Right lobe of liver (tissue), 6 donors: Measurements from ENCODE around the gene LRRC8E. TPM values are rescaled to one million over a fixed set of nuclear protein-coding genes. Genes with fewer than 3 reads are reported as not detected.

ENCODE experiments used
- ATAC-seq, 4 donors: fragments of 200-7000 bp; cut with Tn5 transposase; one replicate each; pipeline ENCODE4 v1.9.1; 2020; ENCODE audit warnings: mild to moderate bottlenecking in 4 of 4, moderate library complexity in 4 of 4
- DNase-seq, 3 donors: peaks; one replicate each; pipeline ENCODE4 v3.0.0-alpha.2; 2020
- H3K27ac ChIP-seq, 3 donors: fragments of 200-600 bp; one replicate each; pipeline ENCODE4 v1.8.0; 2022
- H3K27me3 ChIP-seq, 2 donors: fragments of 200-600 bp; one replicate each; pipeline ENCODE4 v1.8.0; 2022
- H3K36me3 ChIP-seq, 4 donors: fragments of 200-600 bp; sonication (generic) in 1 of 4; one replicate each; pipeline versions ENCODE4 v1.5.1 to v1.8.0; 2017 to 2022; ENCODE audit warnings: control low read depth in 1 of 4
- H3K4me1 ChIP-seq, 4 donors: fragments of 200-600 bp; sonication (generic) in 1 of 4; one replicate each; pipeline versions ENCODE4 v1.5.1 to v1.8.0; 2017 to 2022; ENCODE audit warnings: control low read depth in 1 of 4
- H3K4me3 ChIP-seq, 3 donors: fragments of 200-600 bp; one replicate each; pipeline ENCODE4 v1.8.0; 2022
- H3K9me3 ChIP-seq, 4 donors: fragments of 200-600 bp; sonication (generic) in 1 of 4; one replicate each; pipeline versions ENCODE4 v1.5.1 to v1.8.0; 2017 to 2022; ENCODE audit warnings: control low read depth in 1 of 4
- CTCF ChIP-seq, 4 donors: fragments of 200-600 bp in 3 of 4; fragments of 450-650 bp in 1 of 4; IDR thresholded peaks; one replicate each; pipeline versions ENCODE4 v1.5.1 to v1.8.0; 2016 to 2022; ENCODE audit warnings: antibody characterized with exemption in 4 of 4, mild to moderate bottlenecking in 2 of 4
- POLR2A ChIP-seq: fragments of 450-650 bp; IDR thresholded peaks from one replicate; pipeline ENCODE4 v1.6.1; 2017; ENCODE audit warnings: antibody characterized with exemption, mild to moderate bottlenecking
- WGBS: methylation state at CpG from one replicate; pipeline ENCODE4 v1.1.6; 2018; ENCODE audit warnings: low coverage, low lambda C conversion rate; ENCODE audit not compliant: insufficient coverage; ENCODE audit errors: missing lambda C conversion rate; 5-methylcytosine and 5-hydroxymethylcytosine counted together
- intact Hi-C, 2 donors: fragments of 100-400 bp; cut with DNase I; formaldehyde crosslinking; loops; one replicate each; pipeline versions ENCODE4 v1.11.2 to v1.14.1; 2022
- total RNA-seq, 6 experiments: library from RNA; depleted of rRNA in 2 of 6; stranded (reverse); fragments of >200 nt in 2 of 6; fragmentation: NEBNext Ultra II Directional in 3 of 6; extraction: Animal tissue kit (Norgen Biotek cat#: 25700) in 3 of 6; gene quantifications; one replicate each; pipeline versions ENCODE4 v1.1.0 to v1.2.4, GENCODE V29; 2016 to 2023
- donor health status: DM: no; HTN: yes; CAD: no.
- donor health status: DM: no; HTN: no; CAD: no.
- donor health status: DM: no; HTN: no; CAD: no.
- donor health status: DM: no; HTN: yes; CAD: no.
- donor health status: DM: no; HTN: yes; CAD: no.

The LRRC8E gene
- total RNA-seq, 6 experiments from 2014 or later: 1.5 to 9.6 (median 3.5) TPM

- DNase-seq (peak in 1 of 3 donors; percentile 48), ATAC-seq (no peak)
- TF ChIP-seq POLR2A (no peak), CTCF (IDR thresholded peaks at IDR 0.05) (no peak)
- 56% methylated on average over 8 of the region's 47 CpGs for WGBS
- Histone ChIP-seq H3K36me3 (no peaks in the 10 kb centered on the region), H3K27ac (no peak overlapping the region), H3K9me3 (no peaks in the 10 kb centered on the region), H3K4me1 (peaks cover 0 to 6% (median 0%) of the 10 kb centered on the region in 4 donors), H3K27me3 (peaks cover 0 to 4% of the 10 kb centered on the region in 2 donors), H3K4me3 (no peak overlapping the region)
- intact Hi-C loops: no loop called here
Measured at GRCh38 chr19:7872306-7873204, 15.8 kb upstream of the LRRC8E start.

GRCh38 chr19:7873304-7874075 is 14.8 kb upstream of the LRRC8E start:
- no peaks in the 10 kb centered on the region for H3K9me3 ChIP-seq
- H3K27ac ChIP-seq: no peak overlapping the region
- no peaks in the 10 kb centered on the region for H3K36me3 ChIP-seq
- H3K4me3 ChIP-seq: no peak overlapping the region
- TF ChIP-seq CTCF (IDR thresholded peaks at IDR 0.05) (no peak), POLR2A (no peak)
- H3K4me1 ChIP-seq: peaks cover 0 to 6% (median 0%) of the 10 kb centered on the region in 4 donors
- ATAC-seq: no peak
- intact Hi-C loops: no loop called here
- 8% methylated on average over 20 of the region's 53 CpGs for WGBS
- peaks cover 0 to 4% of the 10 kb centered on the region in 2 donors for H3K27me3 ChIP-seq
- peak in 1 of 3 donors; percentile 55 for DNase-seq

- Histone ChIP-seq H3K27ac (no peak within 1 kb of the TSS), H3K4me1 (peaks cover 0 to 5% (median 0%) of the 10 kb centered on the region in 4 donors), H3K27me3 (peaks cover 0 to 4% of the 10 kb centered on the region in 2 donors), H3K9me3 (no peaks in the 10 kb centered on the region), H3K4me3 (no peak within 1 kb of the TSS), H3K36me3 (no peaks in the 10 kb centered on the region)
- intact Hi-C loops: no loop called here
- ATAC-seq: no peak
- TF ChIP-seq POLR2A: no peak
- TF ChIP-seq CTCF (IDR thresholded peaks at IDR 0.05): no peak
- DNase-seq: no peak
- 6% methylated on average over 16 of the region's 88 CpGs for WGBS
Measured at GRCh38 chr19:7874076-7874896, 14.0 kb upstream of the LRRC8E start, which contains the start of gene PRR36. PRR36 (minus strand) TSS chr19:7874390; CDS start chr19:7873689, 701 bp downstream.

GRCh38 chr19:7874897-7875273 is 13.4 kb upstream of the LRRC8E start:
- Histone ChIP-seq H3K4me1 (no peaks in the 10 kb centered on the region), H3K36me3 (no peaks in the 10 kb centered on the region), H3K27ac (no peak overlapping the region), H3K27me3 (peaks cover 0 to 4% of the 10 kb centered on the region in 2 donors), H3K4me3 (no peak overlapping the region), H3K9me3 (no peaks in the 10 kb centered on the region)
- no peak for DNase-seq
- TF ChIP-seq POLR2A (no peak), CTCF (IDR thresholded peaks at IDR 0.05) (no peak)
- no peak for ATAC-seq
- intact Hi-C loops: no loop called here
- 29% methylated on average over 8 of the region's 12 CpGs for WGBS
